Tibial artery (tissue), 4 donors: ENCODE measurements around the gene SORCS2.

ENCODE experiments used
- DNase-seq, 2 donors: peaks; one replicate each; pipeline ENCODE4 v3.0.0-alpha.2; 2019
- H3K27ac ChIP-seq, 2 donors: fragments of 200-600 bp; sonication (generic) in 1 of 2; 1 replicate in 1 of 2; 2 replicates in 1 of 2; pipeline ENCODE4 v1.5.1; 2018 to 2019; ENCODE audit warnings: mild to moderate bottlenecking in 1 of 2
- H3K27me3 ChIP-seq, 2 donors: fragments of 200-600 bp; sonication (generic) in 1 of 2; one replicate each; pipeline versions ENCODE4 v1.5.1 to v1.6.0; 2016 to 2019
- H3K36me3 ChIP-seq, 3 donors: fragments of 200-600 bp; sonication (generic) in 2 of 3; one replicate each; pipeline ENCODE4 v1.5.1; 2016 to 2019; ENCODE audit warnings: mild to moderate bottlenecking in 2 of 3
- H3K4me1 ChIP-seq, 4 donors: fragments of 200-600 bp; sonication (generic) in 2 of 4; 1 replicate in 3 of 4; 2 replicates in 1 of 4; pipeline ENCODE4 v1.5.1; 2016 to 2019
- H3K4me3 ChIP-seq, 2 donors: fragments of 200-600 bp; sonication (generic) in 1 of 2; 1 replicate in 1 of 2; 2 replicates in 1 of 2; pipeline ENCODE4 v1.5.1; 2018 to 2019; ENCODE audit warnings: mild to moderate bottlenecking in 2 of 2
- H3K9me3 ChIP-seq, 3 donors: fragments of 200-600 bp; sonication (generic) in 1 of 3; one replicate each; pipeline ENCODE4 v1.5.1; 2016 to 2019
- CTCF ChIP-seq, 2 experiments: fragments of 200-600 bp in 1 of 2; fragments of 450-650 bp in 1 of 2; IDR thresholded peaks; one replicate each; pipeline ENCODE4 v1.5.1; 2017 to 2019; ENCODE audit warnings: antibody characterized with exemption in 2 of 2, mild to moderate bottlenecking in 1 of 2, moderate library complexity in 1 of 2
- intact Hi-C: fragments of 100-400 bp; cut with DNase I; formaldehyde crosslinking; loops from one replicate; pipeline ENCODE4 v1.15.0; 2023; ENCODE audit warnings: low total_unique reads

The SORCS2 gene

GRCh38 chr4:7218686-7219085 lies 26.3 kb downstream of the SORCS2 start:
- Histone ChIP-seq H3K4me1 (no peaks in the 10 kb centered on the region), H3K4me3 (no peak overlapping the region), H3K27ac (no peak overlapping the region), H3K36me3 (no peaks in the 10 kb centered on the region), H3K9me3 (peaks cover 0 to 5% (median 0%) of the 10 kb centered on the region in 3 donors), H3K27me3 (peaks cover 0 to 1% of the 10 kb centered on the region in 2 donors)
- intact Hi-C loops, result no loop called here
- TF ChIP-seq CTCF (IDR thresholded peaks at IDR 0.05), result no peak
- no peak for DNase-seq

- Histone ChIP-seq H3K4me1 (no peaks in the 10 kb centered on the region), H3K36me3 (no peaks in the 10 kb centered on the region), H3K27ac (no peak overlapping the region), H3K4me3 (no peak overlapping the region), H3K9me3 (no peaks in the 10 kb centered on the region), H3K27me3 (no peaks in the 10 kb centered on the region)
- no peak for DNase-seq
- no peak for TF ChIP-seq CTCF (IDR thresholded peaks at IDR 0.05)
- intact Hi-C loops, result no loop called here
Measured at GRCh38 chr4:7222521-7222920, 30.2 kb downstream of the SORCS2 start.

GRCh38 chr4:7223541-7223940 lies 31.2 kb downstream of the SORCS2 start:
- no peak for TF ChIP-seq CTCF (IDR thresholded peaks at IDR 0.05)
- Histone ChIP-seq H3K27me3 (no peaks in the 10 kb centered on the region), H3K27ac (no peak overlapping the region), H3K4me1 (no peaks in the 10 kb centered on the region), H3K9me3 (no peaks in the 10 kb centered on the region), H3K36me3 (no peaks in the 10 kb centered on the region), H3K4me3 (no peak overlapping the region)
- DNase-seq, result no peak
- intact Hi-C loops, result no loop called here

GRCh38 chr4:7224001-7224400 lies 31.7 kb downstream of the SORCS2 start:
- no peaks in the 10 kb centered on the region for H3K4me1 ChIP-seq
- no peak overlapping the region for H3K4me3 ChIP-seq
- H3K27me3 ChIP-seq, result no peaks in the 10 kb centered on the region
- DNase-seq, result no peak
- no peak for TF ChIP-seq CTCF (IDR thresholded peaks at IDR 0.05)
- H3K36me3 ChIP-seq, result no peaks in the 10 kb centered on the region
- H3K9me3 ChIP-seq, result no peaks in the 10 kb centered on the region
- no peak overlapping the region for H3K27ac ChIP-seq
- intact Hi-C loops, result no loop called here

GRCh38 chr4:7224878-7225533 lies 32.7 kb downstream of the SORCS2 start:
- Histone ChIP-seq H3K27me3 (no peaks in the 10 kb centered on the region), H3K27ac (no peak overlapping the region), H3K4me1 (no peaks in the 10 kb centered on the region), H3K36me3 (no peaks in the 10 kb centered on the region), H3K9me3 (no peaks in the 10 kb centered on the region), H3K4me3 (no peak overlapping the region)
- no peak for DNase-seq
- TF ChIP-seq CTCF (IDR thresholded peaks at IDR 0.05), result no peak
- intact Hi-C loops, result no loop called here

GRCh38 chr4:7226439-7226838 lies 34.1 kb downstream of the SORCS2 start:
- intact Hi-C loops, result no loop called here
- H3K4me3 ChIP-seq, result no peak overlapping the region
- no peak overlapping the region for H3K27ac ChIP-seq
- no peak for DNase-seq
- H3K4me1 ChIP-seq, result no peaks in the 10 kb centered on the region
- no peaks in the 10 kb centered on the region for H3K9me3 ChIP-seq
- no peak for TF ChIP-seq CTCF (IDR thresholded peaks at IDR 0.05)
- H3K27me3 ChIP-seq, result peaks cover 0 to 1% of the 10 kb centered on the region in 2 donors
- no peaks in the 10 kb centered on the region for H3K36me3 ChIP-seq
